HuH-7.5 (cell line): ENCODE data around the gene RAB11FIP3.
A peak's percentile ranks its signal among the peaks of the same experiment; 100 is the strongest.

ENCODE experiments used
- DNase-seq: peaks from one replicate; pipeline ENCODE4 v3.0.0; 2011; ENCODE audit warnings: low spot score

The RAB11FIP3 gene

GRCh38 chr16:554640-555365 is 129.4 kb downstream of the RAB11FIP3 start:
- no peak for DNase-seq

GRCh38 chr16:555528-556473 is 130.4 kb downstream of the RAB11FIP3 start:
- DNase-seq: no peak

DNA sequence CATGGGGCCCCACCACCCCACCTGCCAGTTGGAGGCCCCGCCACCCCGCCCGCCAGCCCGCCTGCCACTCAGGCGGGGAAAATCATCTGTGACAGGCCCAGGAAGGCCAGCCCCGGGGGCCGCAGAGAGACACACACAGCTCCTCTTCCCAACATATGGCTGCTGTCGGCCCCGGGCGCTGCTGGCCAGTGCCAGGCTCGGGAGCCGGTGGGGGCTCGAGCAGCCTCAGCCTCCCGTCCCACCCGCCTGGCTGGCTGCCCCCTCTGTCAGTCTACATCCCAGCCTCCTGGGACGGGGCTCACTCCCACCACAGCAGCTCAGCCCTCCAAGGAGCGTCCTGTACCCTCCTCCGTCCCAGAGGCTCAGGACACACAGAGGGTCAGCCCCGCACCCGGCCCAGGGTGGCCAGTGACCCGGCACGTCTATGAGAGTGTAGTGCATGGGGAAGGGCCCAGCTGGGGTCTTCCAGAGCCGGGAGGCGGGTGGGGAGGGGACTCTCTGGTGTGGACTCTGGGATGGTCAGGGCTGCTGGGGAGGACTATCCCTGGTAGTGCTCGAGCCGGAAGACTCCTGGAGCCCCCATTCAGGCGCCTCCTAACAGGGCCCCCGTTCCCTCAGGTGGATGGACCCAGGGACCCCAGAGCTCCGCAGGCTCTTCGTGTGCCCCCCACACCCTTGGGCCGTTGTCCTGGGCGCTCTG is 131.2 kb downstream of the RAB11FIP3 start:
- no peak for DNase-seq

DNA sequence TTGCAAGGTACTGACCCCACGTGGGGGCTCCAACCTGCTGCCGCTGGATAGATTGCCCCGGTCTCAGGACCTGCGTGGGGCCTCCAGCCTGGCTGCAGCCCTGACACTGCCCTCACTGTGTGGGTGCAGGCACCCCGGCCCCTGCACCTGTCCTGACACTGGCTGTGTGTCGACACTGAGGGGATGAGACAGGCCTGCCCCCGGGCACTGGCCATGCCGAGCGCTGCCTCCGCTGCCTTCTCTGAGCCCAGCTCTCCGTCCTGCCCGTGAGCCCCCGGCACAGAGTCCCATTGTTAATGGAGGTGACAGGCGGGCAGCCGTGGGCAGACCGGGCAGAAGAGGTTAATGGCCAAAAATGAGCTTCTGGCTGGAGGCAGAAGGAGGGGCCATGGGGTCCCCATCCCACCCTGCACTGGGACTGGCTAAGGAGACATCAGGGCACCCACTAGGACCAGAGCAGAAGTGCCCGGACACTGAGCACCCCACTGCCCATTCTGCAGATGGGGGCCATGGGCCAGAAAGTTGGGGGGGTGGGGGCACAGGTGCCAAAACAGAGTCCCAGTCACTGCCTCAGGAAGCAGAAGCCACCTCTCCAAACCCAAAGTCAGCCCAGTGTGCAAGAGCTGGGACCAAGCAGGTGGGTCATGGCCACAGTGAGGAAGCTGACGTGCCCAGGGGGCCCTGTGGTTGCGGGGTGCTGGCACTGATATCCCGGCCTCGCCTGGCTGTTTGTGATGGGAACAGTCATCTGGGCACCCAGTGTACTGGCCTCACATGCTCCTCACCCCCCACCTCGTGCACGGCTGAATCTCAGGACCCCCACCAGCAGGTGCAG is 132.2 kb downstream of the RAB11FIP3 start:
- no peak for DNase-seq

DNA sequence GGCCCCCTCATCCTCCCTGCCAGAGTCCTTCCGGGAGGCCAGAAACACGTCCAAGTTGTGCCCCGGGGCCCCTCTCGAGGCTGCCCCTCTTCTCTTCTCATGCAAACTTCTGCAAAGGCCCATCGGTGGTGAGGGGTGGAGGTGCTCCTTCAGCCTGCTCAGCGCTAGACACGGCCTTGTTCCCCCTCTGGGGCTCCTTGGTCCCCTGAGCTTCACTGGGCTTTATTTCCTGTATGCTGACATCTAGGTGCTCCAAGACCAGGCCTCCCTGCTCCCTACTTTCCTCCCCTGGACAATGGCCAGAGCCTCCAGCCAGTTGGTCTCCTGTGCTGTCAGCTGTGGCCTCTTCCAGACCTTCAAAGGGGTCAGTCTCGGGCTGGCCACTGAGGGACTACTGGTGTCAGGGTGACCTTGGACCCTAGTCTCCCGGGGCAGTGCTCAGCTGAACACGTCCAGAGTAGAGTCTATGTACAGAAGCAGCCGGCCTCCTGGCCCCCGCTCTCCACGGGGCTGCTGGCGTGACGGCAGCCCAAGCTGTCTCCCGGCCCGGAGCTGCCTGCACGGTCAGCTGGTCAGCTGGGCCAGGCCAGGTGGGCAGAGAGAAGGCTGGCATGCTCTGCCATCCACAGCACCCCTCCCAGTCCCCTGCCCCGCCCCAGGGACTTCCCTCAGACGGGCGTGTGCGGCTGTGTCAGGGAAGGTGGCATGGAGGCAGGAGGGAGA is 133.0 kb downstream of the RAB11FIP3 start:
- DNase-seq: peak; percentile 75

GRCh38 chr16:559021-559380 is 133.6 kb downstream of the RAB11FIP3 start:
- DNase-seq: no peak

DNA sequence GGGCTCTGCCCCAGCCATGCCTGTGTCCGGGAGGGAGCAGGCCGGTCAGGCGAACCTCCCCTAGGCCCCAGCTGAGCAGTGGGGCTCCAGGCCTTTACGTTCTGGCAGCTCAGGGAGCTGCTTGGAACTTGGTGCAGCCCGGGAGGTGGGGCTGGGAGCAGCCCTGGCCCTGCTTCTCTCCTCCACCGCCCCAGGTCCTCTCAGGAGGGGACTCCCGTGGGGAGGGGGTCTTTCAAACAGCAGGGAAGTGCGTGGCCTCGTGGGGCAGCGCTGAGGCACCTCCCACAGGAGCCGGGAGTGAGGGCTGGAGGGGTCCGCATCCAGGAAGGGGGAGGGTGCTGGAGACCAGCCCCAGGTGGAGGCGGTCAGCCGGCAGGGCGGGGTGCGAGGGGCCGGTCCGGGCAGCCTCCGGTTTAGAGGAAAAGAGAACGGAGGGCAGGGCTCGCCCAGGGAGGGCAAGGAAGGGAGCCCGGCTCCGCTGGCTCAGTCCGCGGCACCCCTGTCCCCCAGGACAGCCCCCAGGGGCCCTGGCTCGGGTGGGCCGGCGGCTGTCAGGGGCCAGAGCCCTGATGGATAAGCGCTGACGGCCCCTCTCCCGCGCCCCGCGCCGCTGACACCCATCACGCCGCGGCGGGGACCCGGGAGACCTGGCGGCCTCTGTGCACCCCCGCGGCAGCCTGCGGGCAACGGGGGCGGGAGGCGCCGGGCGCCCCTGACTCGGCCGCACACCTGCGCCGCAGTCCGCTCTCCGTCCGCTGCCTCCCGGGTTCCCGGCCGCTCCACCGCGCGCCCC is 134.2 kb downstream of the RAB11FIP3 start:
- DNase-seq: no peak

- no peak for DNase-seq
Observed at GRCh38 chr16:560204-560700, 134.8 kb downstream of the RAB11FIP3 start, which contains the start of gene PRR35. Gene PRR35, plus strand, starts transcription at chr16:560394. Its CDS starts 2,901 bp downstream, at chr16:563295.

GRCh38 chr16:560701-561412 is 135.4 kb downstream of the RAB11FIP3 start:
- no peak for DNase-seq

GRCh38 chr16:561413-561794 is 136.0 kb downstream of the RAB11FIP3 start:
- DNase-seq: no peak

GRCh38 chr16:561957-562938 is 136.8 kb downstream of the RAB11FIP3 start:
- DNase-seq: no peak

DNA sequence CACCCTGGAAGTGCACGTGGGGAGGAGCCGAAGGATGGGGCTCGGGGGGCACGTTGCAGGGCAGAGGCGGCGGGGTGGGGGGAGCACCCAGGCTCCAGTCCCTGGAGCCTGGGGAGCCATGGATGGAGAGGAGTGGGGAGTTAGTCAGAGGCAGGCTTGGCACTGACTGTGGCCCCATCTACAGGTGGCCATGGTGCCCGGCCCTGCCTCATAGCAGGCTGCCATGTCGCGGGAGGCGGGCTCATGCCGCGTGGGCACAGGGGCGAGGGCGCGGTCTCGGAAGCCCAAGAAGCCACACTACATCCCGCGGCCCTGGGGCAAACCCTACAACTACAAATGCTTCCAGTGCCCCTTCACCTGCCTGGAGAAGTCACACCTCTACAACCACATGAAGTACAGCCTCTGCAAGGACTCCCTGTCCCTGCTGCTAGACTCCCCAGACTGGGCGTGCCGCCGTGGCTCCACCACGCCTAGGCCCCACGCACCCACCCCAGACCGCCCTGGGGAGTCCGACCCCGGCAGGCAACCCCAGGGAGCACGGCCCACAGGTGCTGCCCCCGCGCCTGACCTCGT is 137.7 kb downstream of the RAB11FIP3 start:
- no peak for DNase-seq

DNA sequence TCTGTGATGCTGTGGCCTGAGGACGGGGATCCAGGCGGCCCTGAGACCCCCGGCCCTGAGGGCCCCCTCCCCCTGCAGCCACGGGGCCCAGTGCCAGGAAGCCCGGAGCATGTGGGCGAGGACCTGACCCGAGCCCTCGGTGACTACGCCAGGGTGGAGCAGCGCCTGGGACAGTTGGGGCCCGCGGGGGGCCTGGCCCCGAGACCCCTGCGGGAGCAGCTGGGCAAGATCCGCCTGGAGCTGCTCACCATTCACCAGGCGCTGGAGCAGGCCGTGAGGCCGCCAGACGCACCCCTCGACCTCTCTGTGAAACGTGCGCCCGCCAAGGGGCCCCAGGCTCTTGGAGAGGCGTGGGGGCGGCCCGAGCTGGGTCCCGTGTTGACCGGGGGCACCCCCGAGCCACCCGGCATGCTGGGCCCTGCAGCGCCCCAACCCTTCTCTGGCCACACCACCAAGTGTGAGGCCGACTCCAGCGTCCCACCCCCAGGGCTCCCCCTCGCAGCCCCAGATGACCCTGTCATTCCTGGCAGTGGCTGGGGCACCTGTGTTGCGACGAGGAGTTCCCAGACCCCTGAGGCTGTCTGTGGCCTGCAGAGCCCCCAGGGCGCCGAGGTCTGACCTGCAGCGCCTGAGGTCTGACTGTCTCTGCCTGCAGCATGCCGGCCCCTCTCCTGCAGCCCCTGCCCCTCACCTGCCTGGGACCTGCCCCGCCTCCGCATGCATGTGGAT is 139.4 kb downstream of the RAB11FIP3 start:
- DNase-seq: no peak

DNA sequence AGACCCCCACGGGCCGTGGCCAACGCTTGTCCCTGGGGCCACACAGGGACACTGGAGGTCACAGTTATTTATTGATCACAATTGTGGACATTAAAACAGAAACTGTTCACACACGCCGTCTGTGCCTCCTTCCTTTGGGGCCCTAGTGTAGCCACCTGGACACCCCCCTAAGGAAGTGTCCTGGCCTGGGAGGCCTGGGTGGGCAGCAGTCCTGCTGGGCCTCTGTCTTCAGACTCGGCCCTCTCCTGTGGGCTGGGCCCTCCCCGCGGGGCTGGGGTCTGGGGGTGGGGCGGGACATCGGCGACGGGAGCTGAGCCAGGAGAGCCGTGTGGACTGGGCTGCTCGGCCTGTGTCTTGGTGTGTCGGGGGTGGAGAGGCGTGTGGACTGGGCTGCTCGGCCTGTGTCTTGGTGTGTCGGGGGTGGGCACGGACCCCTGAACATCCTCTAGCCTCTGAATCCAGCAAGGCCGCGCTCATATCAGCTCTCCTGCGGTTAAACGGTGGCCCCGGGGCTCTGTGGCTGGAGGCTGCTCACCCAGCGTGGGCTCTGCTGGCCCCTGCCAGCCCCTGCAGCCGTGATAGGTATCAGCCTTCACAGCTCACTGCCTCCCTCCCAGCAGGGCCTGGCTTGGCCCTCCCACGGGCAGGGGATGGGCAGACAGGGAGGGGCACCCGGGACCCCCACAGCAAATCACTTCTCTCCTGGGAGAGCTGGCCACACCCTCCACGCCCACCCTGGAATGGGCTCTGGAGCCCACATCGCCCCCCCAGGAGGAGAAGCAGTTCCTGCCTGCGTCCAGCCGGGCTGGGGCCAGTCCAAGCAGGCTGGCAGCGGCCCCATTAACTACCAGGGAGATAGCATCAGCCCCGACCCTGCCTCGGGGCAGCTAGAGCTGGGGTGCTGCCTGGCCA is 140.2 kb downstream of the RAB11FIP3 start:
- DNase-seq: no peak

DNA sequence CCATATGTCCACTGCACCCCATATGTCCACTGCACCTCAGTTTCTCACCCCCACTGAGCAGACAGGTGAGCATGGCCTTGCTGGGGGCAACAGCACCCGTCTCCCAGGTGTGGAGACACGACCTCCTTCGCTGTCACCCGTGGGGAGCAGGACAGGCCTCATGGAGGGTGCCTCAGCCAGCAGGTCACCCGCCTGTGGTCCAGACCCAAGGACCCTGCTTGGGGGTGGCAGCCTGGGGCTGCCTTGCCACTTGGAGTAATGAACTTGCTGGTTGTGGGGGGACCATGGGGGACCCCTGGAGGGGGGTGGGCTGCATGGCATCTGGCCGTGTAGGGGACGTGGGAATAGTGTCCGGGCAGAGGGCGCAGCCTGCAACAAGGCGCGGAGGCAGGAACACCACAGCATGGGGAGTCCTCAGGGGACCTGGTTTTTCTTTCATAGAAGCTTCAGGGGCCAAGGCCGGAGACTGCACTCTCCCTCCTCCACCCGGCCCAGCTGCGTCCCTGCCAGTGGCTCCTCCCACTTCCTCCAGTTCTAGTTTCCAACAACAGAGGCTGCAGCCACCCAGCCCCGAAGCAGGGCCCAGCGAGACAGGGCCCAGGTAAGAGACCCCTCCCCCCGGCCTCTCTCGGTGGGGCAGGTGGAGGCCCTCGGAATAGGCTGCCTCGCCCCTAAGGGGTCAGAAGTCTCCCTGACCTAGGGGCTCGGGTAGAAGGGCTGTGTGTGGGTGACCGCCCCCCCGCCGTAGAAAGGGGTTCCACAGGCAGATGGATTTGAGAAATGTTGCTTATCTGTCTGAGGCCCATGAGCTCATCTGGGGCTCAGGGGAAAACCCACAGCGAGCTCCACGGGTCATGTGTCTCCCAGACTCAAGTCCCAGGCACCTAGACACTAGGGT is 141.3 kb downstream of the RAB11FIP3 start, which contains the start of gene NHLRC4:
NHLRC4 (plus strand) TSS at position 531 of the 898 bp plus-strand sequence. CDS start 1,043 bp downstream, outside the sequence.
- no peak for DNase-seq
